ENCODE data around the gene ALG6.
"Not testable (repeated sequence)": the region's sequence is repeated elsewhere in the genome, so short reads cannot be mapped to it uniquely, and the experiment has no call there.

ALG6 gene

GRCh38 chr1:63328781-63329180, 38.6 kb upstream of the ALG6 start:
- DNase-seq = no peak

- no peak for DNase-seq
These were observed 37.7 kb upstream of the ALG6 start for GRCh38 chr1:63329621-63330330.

GRCh38 chr1:63330331-63330916, 37.0 kb upstream of the ALG6 start:
- DNase-seq = no peak

- no peak for DNase-seq
These were observed 25.0 kb upstream of the ALG6 start for GRCh38 chr1:63342402-63342801.

- DNase-seq = no peak
These were observed 23.5 kb upstream of the ALG6 start for GRCh38 chr1:63343922-63344321.

GRCh38 chr1:63350320-63350719, 17.1 kb upstream of the ALG6 start:
- no peak for DNase-seq

GRCh38 chr1:63352736-63353135, 14.7 kb upstream of the ALG6 start:
- no peak for DNase-seq

GRCh38 chr1:63356234-63356633, 11.2 kb upstream of the ALG6 start:
- not testable (repeated sequence) for DNase-seq

- DNase-seq = no peak
These were observed 7.9 kb upstream of the ALG6 start for GRCh38 chr1:63359561-63359960.

- DNase-seq = no peak
These were observed 5.4 kb upstream of the ALG6 start for GRCh38 chr1:63362073-63362472.

GRCh38 chr1:63362578-63362977, 4.8 kb upstream of the ALG6 start:
- DNase-seq = no peak

- no peak for DNase-seq
These were observed 4.4 kb upstream of the ALG6 start for GRCh38 chr1:63363014-63363413.

GRCh38 chr1:63366908-63367214, 566 bp upstream of the ALG6 start:
- no peak for DNase-seq

GRCh38 chr1:63368131-63368530, 704 bp downstream of the ALG6 start:
- DNase-seq = no peak

- no peak for DNase-seq
These were observed 12.2 kb downstream of the ALG6 start for GRCh38 chr1:63379583-63379982.

GRCh38 chr1:63381741-63382140, 14.3 kb downstream of the ALG6 start:
- DNase-seq = no peak

GRCh38 chr1:63401945-63402344, 34.5 kb downstream of the ALG6 start:
- no peak for DNase-seq

GRCh38 chr1:63403386-63403785, 36.0 kb downstream of the ALG6 start:
- no peak for DNase-seq

GRCh38 chr1:63405021-63405420, 37.6 kb downstream of the ALG6 start:
- no peak for DNase-seq

GRCh38 chr1:63405987-63406386, 38.6 kb downstream of the ALG6 start:
- no peak for DNase-seq

GRCh38 chr1:63407002-63407401, 39.6 kb downstream of the ALG6 start:
- DNase-seq = no peak

GRCh38 chr1:63408331-63408730, 40.9 kb downstream of the ALG6 start:
- no peak for DNase-seq

GRCh38 chr1:63411066-63411465, 43.6 kb downstream of the ALG6 start:
- DNase-seq = no peak

GRCh38 chr1:63413394-63413793, 46.0 kb downstream of the ALG6 start:
- DNase-seq = no peak

- DNase-seq = no peak
These were observed 47.4 kb downstream of the ALG6 start for GRCh38 chr1:63414691-63415365.

Data from NCI-H526 treated with DMSO at 0.1 percent for 48 hours (cell line).